ENCODE results near the gene HIPK2.

HIPK2 gene

DNA sequence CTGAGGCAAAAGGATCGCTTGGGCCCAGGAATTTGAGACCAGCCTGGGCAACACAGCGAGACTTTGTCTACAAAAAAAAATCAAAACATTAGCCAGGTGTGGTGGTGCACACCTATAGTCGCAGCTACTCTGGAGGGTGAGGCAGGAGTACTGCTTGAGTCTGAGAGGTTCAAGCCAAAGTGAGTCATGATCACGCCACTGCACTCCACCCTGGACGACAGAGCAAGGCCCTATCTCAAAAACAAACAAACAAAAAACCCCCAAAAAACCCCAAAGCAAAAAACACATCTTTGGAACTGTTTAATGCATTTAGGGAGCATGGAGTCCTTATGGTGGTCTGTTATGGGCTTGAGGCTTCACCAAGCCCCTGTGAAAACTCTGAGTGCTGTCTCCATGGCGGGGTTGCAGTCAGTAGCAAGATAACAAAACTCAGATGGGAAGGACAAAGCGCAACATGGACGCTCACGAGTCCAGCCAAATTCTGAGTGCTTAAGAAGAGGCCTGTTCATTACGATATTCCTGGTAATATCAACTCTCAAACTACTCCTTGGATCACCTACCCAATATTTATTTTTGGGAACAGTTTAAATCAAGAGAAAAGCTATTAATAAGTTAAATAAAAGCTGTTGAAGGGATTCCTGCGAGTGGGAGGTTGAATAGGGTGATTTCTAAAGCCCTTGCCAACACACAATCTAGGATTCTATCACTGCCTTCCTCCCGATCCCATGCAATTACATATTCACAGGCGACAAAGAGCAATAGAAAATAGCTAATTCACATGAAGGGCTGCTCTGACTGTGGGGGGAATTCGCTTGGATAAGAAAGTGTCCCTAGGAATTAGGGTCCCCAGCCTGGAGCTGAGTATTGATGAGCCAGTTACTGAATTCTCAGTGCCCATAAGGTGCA, 123.3 kb downstream of the HIPK2 start:
- no peak for TF ChIP-seq ISL1 (CRISPR knock-in tag; IDR thresholded peaks at IDR 0.05)
- TF ChIP-seq, protein P1, sequence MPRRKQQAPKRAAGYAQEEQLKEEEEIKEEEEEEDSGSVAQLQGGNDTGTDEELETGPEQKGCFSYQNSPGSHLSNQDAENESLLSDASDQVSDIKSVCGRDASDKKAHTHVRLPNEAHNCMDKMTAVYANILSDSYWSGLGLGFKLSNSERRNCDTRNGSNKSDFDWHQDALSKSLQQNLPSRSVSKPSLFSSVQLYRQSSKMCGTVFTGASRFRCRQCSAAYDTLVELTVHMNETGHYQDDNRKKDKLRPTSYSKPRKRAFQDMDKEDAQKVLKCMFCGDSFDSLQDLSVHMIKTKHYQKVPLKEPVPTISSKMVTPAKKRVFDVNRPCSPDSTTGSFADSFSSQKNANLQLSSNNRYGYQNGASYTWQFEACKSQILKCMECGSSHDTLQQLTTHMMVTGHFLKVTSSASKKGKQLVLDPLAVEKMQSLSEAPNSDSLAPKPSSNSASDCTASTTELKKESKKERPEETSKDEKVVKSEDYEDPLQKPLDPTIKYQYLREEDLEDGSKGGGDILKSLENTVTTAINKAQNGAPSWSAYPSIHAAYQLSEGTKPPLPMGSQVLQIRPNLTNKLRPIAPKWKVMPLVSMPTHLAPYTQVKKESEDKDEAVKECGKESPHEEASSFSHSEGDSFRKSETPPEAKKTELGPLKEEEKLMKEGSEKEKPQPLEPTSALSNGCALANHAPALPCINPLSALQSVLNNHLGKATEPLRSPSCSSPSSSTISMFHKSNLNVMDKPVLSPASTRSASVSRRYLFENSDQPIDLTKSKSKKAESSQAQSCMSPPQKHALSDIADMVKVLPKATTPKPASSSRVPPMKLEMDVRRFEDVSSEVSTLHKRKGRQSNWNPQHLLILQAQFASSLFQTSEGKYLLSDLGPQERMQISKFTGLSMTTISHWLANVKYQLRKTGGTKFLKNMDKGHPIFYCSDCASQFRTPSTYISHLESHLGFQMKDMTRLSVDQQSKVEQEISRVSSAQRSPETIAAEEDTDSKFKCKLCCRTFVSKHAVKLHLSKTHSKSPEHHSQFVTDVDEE (CRISPR knock-in tag; IDR thresholded peaks at IDR 0.05): no peak
- no peak for TF ChIP-seq GLIS3 (CRISPR knock-in tag; IDR thresholded peaks at IDR 0.05)
- no peak for TF ChIP-seq ZNF70 (CRISPR knock-in tag; IDR thresholded peaks at IDR 0.05)
- TF ChIP-seq ZC3H10 (CRISPR knock-in tag; IDR thresholded peaks at IDR 0.05): no peak
- TF ChIP-seq TOX (CRISPR knock-in tag; IDR thresholded peaks at IDR 0.05; ENCODE audit: borderline replicate concordance): no peak
- TF ChIP-seq ARNTL (CRISPR knock-in tag; IDR thresholded peaks at IDR 0.05; ENCODE audit: borderline replicate concordance, low read depth): no peak
- TF ChIP-seq, protein P2, sequence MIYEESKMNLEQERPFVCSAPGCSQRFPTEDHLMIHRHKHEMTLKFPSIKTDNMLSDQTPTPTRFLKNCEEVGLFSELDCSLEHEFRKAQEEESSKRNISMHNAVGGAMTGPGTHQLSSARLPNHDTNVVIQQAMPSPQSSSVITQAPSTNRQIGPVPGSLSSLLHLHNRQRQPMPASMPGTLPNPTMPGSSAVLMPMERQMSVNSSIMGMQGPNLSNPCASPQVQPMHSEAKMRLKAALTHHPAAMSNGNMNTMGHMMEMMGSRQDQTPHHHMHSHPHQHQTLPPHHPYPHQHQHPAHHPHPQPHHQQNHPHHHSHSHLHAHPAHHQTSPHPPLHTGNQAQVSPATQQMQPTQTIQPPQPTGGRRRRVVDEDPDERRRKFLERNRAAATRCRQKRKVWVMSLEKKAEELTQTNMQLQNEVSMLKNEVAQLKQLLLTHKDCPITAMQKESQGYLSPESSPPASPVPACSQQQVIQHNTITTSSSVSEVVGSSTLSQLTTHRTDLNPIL (CRISPR knock-in tag; IDR thresholded peaks at IDR 0.05; ENCODE audit: low read depth): no peak
- no peak for TF ChIP-seq BACH2 (CRISPR knock-in tag; IDR thresholded peaks at IDR 0.05; ENCODE audit: borderline replicate concordance)
- no peak for TF ChIP-seq ESRRG (CRISPR knock-in tag; IDR thresholded peaks at IDR 0.05)
- TF ChIP-seq RARB (CRISPR knock-in tag; IDR thresholded peaks at IDR 0.05): no peak
- TF ChIP-seq SNAI2 (CRISPR knock-in tag; IDR thresholded peaks at IDR 0.05): no peak
- TF ChIP-seq, protein P3, sequence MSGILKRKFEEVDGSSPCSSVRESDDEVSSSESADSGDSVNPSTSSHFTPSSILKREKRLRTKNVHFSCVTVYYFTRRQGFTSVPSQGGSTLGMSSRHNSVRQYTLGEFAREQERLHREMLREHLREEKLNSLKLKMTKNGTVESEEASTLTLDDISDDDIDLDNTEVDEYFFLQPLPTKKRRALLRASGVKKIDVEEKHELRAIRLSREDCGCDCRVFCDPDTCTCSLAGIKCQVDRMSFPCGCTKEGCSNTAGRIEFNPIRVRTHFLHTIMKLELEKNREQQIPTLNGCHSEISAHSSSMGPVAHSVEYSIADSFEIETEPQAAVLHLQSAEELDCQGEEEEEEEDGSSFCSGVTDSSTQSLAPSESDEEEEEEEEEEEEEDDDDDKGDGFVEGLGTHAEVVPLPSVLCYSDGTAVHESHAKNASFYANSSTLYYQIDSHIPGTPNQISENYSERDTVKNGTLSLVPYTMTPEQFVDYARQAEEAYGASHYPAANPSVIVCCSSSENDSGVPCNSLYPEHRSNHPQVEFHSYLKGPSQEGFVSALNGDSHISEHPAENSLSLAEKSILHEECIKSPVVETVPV (CRISPR knock-in tag; IDR thresholded peaks at IDR 0.05): no peak
- ATAC-seq: no peak

DNA sequence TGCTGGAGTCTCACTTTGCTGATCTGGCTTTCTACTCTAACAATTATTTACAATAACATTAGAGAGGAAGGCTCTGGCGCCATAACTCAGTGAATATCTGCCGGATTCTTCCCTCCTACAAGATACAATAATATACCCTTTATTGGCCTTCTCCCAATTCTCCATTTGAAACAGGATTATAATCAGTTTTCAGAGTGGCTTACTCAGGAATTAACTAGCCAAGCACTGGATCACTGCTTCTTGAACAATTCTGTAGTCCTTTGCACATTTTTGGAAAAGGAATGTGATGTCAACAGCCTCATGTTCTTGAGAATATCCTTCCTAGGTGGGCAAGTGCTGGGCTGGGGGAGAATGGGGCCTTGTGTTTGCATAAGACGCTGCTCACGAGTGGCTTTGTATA, 125.9 kb downstream of the HIPK2 start:
- no peak for TF ChIP-seq ZFP30 (CRISPR knock-in tag; IDR thresholded peaks at IDR 0.05)
- TF ChIP-seq ZNF70 (CRISPR knock-in tag; IDR thresholded peaks at IDR 0.05): no peak
- no peak for TF ChIP-seq ISL1 (CRISPR knock-in tag; IDR thresholded peaks at IDR 0.05)
- TF ChIP-seq, protein P4, sequence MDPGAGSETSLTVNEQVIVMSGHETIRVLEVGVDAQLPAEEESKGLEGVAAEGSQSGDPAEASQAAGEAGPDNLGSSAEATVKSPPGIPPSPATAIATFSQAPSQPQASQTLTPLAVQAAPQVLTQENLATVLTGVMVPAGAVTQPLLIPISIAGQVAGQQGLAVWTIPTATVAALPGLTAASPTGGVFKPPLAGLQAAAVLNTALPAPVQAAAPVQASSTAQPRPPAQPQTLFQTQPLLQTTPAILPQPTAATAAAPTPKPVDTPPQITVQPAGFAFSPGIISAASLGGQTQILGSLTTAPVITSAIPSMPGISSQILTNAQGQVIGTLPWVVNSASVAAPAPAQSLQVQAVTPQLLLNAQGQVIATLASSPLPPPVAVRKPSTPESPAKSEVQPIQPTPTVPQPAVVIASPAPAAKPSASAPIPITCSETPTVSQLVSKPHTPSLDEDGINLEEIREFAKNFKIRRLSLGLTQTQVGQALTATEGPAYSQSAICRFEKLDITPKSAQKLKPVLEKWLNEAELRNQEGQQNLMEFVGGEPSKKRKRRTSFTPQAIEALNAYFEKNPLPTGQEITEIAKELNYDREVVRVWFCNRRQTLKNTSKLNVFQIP (CRISPR knock-in tag; IDR thresholded peaks at IDR 0.05; ENCODE audit: borderline replicate concordance, low read depth): no peak
- TF ChIP-seq, protein P5, sequence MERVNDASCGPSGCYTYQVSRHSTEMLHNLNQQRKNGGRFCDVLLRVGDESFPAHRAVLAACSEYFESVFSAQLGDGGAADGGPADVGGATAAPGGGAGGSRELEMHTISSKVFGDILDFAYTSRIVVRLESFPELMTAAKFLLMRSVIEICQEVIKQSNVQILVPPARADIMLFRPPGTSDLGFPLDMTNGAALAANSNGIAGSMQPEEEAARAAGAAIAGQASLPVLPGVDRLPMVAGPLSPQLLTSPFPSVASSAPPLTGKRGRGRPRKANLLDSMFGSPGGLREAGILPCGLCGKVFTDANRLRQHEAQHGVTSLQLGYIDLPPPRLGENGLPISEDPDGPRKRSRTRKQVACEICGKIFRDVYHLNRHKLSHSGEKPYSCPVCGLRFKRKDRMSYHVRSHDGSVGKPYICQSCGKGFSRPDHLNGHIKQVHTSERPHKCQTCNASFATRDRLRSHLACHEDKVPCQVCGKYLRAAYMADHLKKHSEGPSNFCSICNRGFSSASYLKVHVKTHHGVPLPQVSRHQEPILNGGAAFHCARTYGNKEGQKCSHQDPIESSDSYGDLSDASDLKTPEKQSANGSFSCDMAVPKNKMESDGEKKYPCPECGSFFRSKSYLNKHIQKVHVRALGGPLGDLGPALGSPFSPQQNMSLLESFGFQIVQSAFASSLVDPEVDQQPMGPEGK (CRISPR knock-in tag; IDR thresholded peaks at IDR 0.05; ENCODE audit: borderline replicate concordance): no peak
- TF ChIP-seq, protein P1 (CRISPR knock-in tag; IDR thresholded peaks at IDR 0.05): no peak
- no peak for TF ChIP-seq TOX (CRISPR knock-in tag; IDR thresholded peaks at IDR 0.05; ENCODE audit: borderline replicate concordance)
- TF ChIP-seq SNAI2 (CRISPR knock-in tag; IDR thresholded peaks at IDR 0.05): no peak
- no peak for TF ChIP-seq ZFP3 (CRISPR knock-in tag; IDR thresholded peaks at IDR 0.05)
- TF ChIP-seq ARNTL (CRISPR knock-in tag; IDR thresholded peaks at IDR 0.05; ENCODE audit: borderline replicate concordance, low read depth): no peak
- TF ChIP-seq GLIS3 (CRISPR knock-in tag; IDR thresholded peaks at IDR 0.05): no peak
- TF ChIP-seq RARB (CRISPR knock-in tag; IDR thresholded peaks at IDR 0.05): no peak
- no peak for TF ChIP-seq BACH2 (CRISPR knock-in tag; IDR thresholded peaks at IDR 0.05; ENCODE audit: borderline replicate concordance)
- TF ChIP-seq, protein P3 (CRISPR knock-in tag; IDR thresholded peaks at IDR 0.05): no peak
- no peak for TF ChIP-seq ZNF565 (CRISPR knock-in tag; conservative IDR thresholded peaks at IDR 0.05; ENCODE audit: low read depth)
- no peak for TF ChIP-seq CSDC2 (CRISPR knock-in tag; IDR thresholded peaks at IDR 0.05)
- no peak for TF ChIP-seq TCF4 (CRISPR knock-in tag; IDR thresholded peaks at IDR 0.05; ENCODE audit: borderline replicate concordance)
- TF ChIP-seq, protein P2 (CRISPR knock-in tag; IDR thresholded peaks at IDR 0.05; ENCODE audit: low read depth): no peak
- no peak for ATAC-seq
